ENCODE results near the gene CHST8.
A peak's percentile ranks its signal among the peaks of the same experiment; 100 is the strongest.

Gene CHST8

DNA sequence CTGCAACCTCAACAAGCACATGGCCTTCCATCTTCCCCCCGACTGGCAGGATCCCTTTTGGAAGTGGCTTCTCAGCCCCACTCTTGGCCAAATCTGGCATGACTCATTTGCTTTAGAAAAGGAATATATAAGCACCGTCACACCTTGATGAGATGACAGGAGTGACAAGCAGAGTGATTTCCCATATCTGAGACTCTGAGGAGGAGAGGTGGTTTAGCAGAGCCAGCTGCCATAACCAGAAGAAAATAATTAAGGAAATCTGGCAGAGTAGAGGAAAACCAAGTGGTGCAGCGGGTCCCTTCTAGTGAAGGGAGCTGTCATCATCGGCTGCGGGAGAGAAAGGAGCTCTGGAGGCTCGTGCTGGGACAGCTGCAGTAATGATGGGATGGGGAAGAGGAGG lies 147.5 kb downstream of the CHST8 start:
- H3K27me3 Mint-ChIP-seq: peaks cover 23 to 66% of the 10 kb centered on the region in 2 donors
- H3K27ac Mint-ChIP-seq: no peak overlapping the region
- no peak for DNase-seq

DNA sequence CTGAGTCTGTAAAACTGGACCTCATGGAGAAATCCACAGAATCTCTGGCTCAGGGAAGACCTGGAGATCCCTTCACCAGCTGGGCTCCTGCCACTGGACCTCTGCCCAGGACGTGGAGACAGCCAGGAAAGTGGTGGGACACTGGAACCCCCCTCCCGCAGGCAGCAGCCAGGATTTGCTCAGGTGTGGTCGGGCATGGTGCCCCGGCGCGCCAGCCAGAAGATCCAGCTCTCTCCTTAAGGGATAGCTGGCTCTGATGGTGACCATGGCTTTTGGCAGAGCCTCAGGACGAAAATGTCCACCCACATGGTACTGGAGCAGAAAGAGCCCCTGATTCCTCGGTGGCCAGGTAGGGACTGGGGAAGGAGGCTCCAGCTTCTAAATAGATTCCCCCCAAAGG lies 148.4 kb downstream of the CHST8 start:
- ATAC-seq (replicated peaks) (no peak), DNase-seq (no peak)
- Mint-ChIP-seq H3K9me3 (no peaks in the 10 kb centered on the region), H3K4me3 (no peak overlapping the region), H3K27me3 (peaks cover 23 to 60% of the 10 kb centered on the region in 2 donors), H3K36me3 (ENCODE audit: insufficient read depth) (no peaks in the 10 kb centered on the region), H3K27ac (no peak overlapping the region), H3K4me1 (ENCODE audit: low read depth in 2 of 2) (no peaks in the 10 kb centered on the region)

More for the DNA sequence above, 147.5 kb downstream of the CHST8 start:
- Mint-ChIP-seq H3K4me1 (ENCODE audit: low read depth in 2 of 2) (no peaks in the 10 kb centered on the region), H3K4me3 (no peak overlapping the region), H3K36me3 (ENCODE audit: insufficient read depth) (no peaks in the 10 kb centered on the region), H3K9me3 (no peaks in the 10 kb centered on the region)
- no peak for ATAC-seq (replicated peaks)

- ATAC-seq (replicated peaks) (peak; percentile 58), DNase-seq (peak; percentile 56 to 61 (median 60))
- peaks cover 25 to 60% of the 10 kb centered on the region in 2 donors for H3K27me3 Mint-ChIP-seq
- no peak overlapping the region for H3K27ac Mint-ChIP-seq
- H3K9me3 Mint-ChIP-seq: no peaks in the 10 kb centered on the region
- no peaks in the 10 kb centered on the region for H3K4me1 Mint-ChIP-seq (ENCODE audit: low read depth in 2 of 2)
- H3K36me3 Mint-ChIP-seq (ENCODE audit: insufficient read depth): no peaks in the 10 kb centered on the region
- H3K4me3 Mint-ChIP-seq: no peak overlapping the region
Measured at GRCh38 chr19:33771384-33772101, 149.8 kb downstream of the CHST8 start.

- Mint-ChIP-seq H3K9me3 (no peaks in the 10 kb centered on the region), H3K27ac (no peak overlapping the region), H3K36me3 (ENCODE audit: insufficient read depth) (no peaks in the 10 kb centered on the region), H3K4me3 (no peak overlapping the region), H3K27me3 (peaks cover 19 to 53% of the 10 kb centered on the region in 2 donors), H3K4me1 (ENCODE audit: low read depth in 2 of 2) (no peaks in the 10 kb centered on the region)
- ATAC-seq (replicated peaks): no peak
- no peak for DNase-seq
Measured at GRCh38 chr19:33772102-33772857, 150.5 kb downstream of the CHST8 start.

GRCh38 chr19:33772858-33773180 lies 151.1 kb downstream of the CHST8 start:
- Mint-ChIP-seq H3K4me1 (ENCODE audit: low read depth in 2 of 2) (no peaks in the 10 kb centered on the region), H3K9me3 (no peaks in the 10 kb centered on the region), H3K27me3 (peaks cover 19 to 47% of the 10 kb centered on the region in 2 donors), H3K36me3 (ENCODE audit: insufficient read depth) (no peaks in the 10 kb centered on the region), H3K27ac (no peak overlapping the region), H3K4me3 (no peak overlapping the region)
- ATAC-seq (replicated peaks): no peak
- no peak for DNase-seq

DNA sequence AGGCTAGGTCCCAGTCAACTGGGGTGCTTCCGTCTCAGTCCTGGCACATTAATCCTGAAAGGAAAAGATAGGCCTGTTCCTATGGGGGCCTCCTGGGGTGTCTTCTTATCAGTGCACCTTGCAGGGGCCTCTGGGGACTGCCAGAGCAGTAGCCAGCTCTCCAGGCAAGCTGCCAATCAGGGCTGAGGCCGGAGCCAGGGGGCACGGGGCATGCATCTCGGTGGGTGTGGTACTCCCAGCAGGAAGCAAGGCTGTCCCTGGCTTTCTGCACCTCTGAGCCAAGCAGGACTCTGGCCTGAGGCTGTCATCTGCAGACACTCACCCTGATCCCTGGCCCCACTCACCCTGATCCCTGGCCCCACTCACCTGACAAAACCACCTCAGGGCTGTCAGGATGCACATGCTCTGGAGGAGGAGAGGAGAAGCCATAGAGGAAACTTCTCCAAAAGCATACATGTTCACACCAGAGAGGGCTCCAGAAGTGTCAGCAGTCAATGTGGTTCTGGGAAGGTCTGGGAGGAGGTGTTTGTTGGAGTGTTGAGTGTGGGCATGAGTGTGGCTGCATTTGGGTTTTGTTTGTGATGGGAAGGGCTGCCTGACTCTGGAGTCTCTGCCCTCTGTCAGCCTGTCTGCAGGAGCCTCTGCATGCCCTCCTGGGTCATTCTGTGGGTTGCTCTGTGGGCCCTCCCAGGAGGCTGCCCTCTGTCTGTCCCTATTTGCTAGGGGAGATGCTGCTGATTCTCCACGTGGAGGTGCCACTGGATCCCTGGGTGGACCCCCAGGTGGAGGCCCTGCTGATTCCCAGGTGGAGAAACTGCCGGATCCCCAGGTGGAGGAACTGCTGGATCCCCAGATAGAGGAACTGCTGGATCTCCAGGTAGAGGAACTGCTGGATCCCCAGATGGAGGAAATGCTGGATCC lies 152.2 kb downstream of the CHST8 start:
- H3K36me3 Mint-ChIP-seq (ENCODE audit: insufficient read depth): no peaks in the 10 kb centered on the region
- peaks cover 26 to 49% of the 10 kb centered on the region in 2 donors for H3K27me3 Mint-ChIP-seq
- H3K27ac Mint-ChIP-seq: no peak overlapping the region
- DNase-seq: no peak
- no peak overlapping the region for H3K4me3 Mint-ChIP-seq
- no peaks in the 10 kb centered on the region for H3K9me3 Mint-ChIP-seq
- peaks cover 3 to 7% of the 10 kb centered on the region in 2 donors for H3K4me1 Mint-ChIP-seq (ENCODE audit: low read depth in 2 of 2)
- ATAC-seq (replicated peaks): no peak

DNA sequence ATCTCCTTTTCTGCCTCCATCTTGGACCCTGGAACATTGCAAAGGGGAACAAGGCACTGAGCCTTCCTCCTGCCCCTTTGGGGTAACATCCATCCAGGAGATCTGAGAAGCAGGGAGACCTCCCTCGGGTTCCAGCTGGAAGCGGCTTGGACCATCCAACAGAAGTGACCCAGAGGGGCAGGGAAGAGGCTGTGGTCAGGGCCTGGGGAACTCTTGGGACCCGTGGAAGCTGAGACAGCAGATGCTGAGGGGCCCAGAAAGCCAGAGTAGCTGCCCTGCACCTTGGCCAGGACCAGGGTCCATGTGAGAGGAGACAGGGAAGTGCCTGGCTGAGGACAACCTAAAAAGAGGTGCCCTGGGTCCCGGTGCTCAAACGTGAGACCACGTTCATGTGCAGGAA lies 153.0 kb downstream of the CHST8 start:
- no peaks in the 10 kb centered on the region for H3K36me3 Mint-ChIP-seq (ENCODE audit: insufficient read depth)
- ATAC-seq (replicated peaks) (no peak), DNase-seq (no peak)
- no peaks in the 10 kb centered on the region for H3K9me3 Mint-ChIP-seq
- no peak overlapping the region for H3K4me3 Mint-ChIP-seq
- peaks cover 3 to 11% of the 10 kb centered on the region in 2 donors for H3K4me1 Mint-ChIP-seq (ENCODE audit: low read depth in 2 of 2)
- no peak overlapping the region for H3K27ac Mint-ChIP-seq
- H3K27me3 Mint-ChIP-seq: peaks cover 26 to 49% of the 10 kb centered on the region in 2 donors

- DNase-seq: no peak
- Mint-ChIP-seq H3K4me1 (ENCODE audit: low read depth in 2 of 2) (peaks cover 9 to 11% of the 10 kb centered on the region in 2 donors), H3K27me3 (peaks cover 35 to 49% of the 10 kb centered on the region in 2 donors), H3K4me3 (no peak overlapping the region), H3K9me3 (no peaks in the 10 kb centered on the region), H3K36me3 (ENCODE audit: insufficient read depth) (no peaks in the 10 kb centered on the region), H3K27ac (no peak overlapping the region)
- ATAC-seq (replicated peaks): no peak
Measured at GRCh38 chr19:33775731-33776487, 154.2 kb downstream of the CHST8 start.

- DNase-seq: no peak
- Mint-ChIP-seq H3K9me3 (no peaks in the 10 kb centered on the region), H3K27ac (no peak overlapping the region), H3K4me3 (no peak overlapping the region), H3K36me3 (ENCODE audit: insufficient read depth) (no peaks in the 10 kb centered on the region), H3K27me3 (peaks cover 36 to 54% of the 10 kb centered on the region in 2 donors), H3K4me1 (ENCODE audit: low read depth in 2 of 2) (peaks cover 10 to 11% of the 10 kb centered on the region in 2 donors)
- no peak for ATAC-seq (replicated peaks)
Measured at GRCh38 chr19:33777351-33777750, 155.6 kb downstream of the CHST8 start.

DNA sequence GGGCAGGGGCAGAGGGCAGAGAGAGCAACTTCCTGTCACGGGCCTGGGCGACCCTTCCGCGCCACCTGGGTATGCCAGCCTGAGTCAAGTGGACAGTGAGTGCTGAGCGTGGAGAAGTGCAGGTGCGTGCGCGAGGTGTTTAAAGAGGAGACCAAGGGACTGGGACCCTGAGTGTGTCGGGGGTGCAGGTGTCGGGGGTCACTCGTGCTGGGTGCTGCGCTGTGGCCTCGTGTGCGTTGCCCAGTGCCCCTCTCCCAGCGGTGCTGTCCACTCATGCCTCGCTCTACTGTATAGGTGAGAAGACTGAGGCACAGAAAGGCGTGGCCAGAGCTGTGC lies 156.0 kb downstream of the CHST8 start:
- Mint-ChIP-seq H3K27ac (no peak overlapping the region), H3K4me1 (ENCODE audit: low read depth in 2 of 2) (peaks cover 11% of the 10 kb centered on the region in 2 donors), H3K27me3 (peaks cover 40 to 58% of the 10 kb centered on the region in 2 donors), H3K36me3 (ENCODE audit: insufficient read depth) (no peaks in the 10 kb centered on the region), H3K4me3 (no peak overlapping the region), H3K9me3 (no peaks in the 10 kb centered on the region)
- ATAC-seq (replicated peaks) (no peak), DNase-seq (no peak)

DNA sequence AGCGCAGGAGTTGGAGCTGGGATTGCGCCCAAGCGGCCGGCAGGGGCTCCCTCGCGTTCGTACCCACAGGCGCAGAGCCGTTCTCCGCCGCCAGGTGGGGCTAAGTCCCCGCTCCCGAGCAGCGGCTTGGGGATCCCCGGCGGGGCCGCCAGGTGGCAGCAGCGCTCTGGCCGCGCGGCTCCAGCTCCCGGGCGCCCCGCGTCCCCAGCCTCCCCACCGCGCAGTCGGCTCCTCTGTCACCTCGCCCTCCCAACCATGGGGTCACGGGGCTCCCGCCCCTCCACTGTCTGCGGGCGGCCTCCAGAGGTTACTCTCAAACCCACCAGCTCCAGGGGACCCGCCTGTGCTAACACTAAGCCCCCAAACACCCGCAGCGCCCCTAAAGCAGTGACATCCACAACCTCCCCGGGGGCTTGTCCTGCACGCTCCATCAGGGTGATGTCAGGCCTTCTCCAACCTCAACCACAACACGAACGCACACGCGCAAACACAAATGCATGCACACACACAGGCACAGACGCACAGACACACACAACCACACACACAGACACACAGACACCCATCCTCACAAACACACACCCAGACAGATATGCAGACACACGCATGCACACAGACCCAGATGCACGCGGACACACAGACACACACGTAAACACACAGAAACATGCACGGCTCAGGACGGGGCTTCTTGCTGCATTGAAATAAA lies 156.5 kb downstream of the CHST8 start:
- ATAC-seq (replicated peaks): peak; percentile 97
- Mint-ChIP-seq H3K9me3 (no peaks in the 10 kb centered on the region), H3K4me3 (no peak overlapping the region), H3K4me1 (ENCODE audit: low read depth in 2 of 2) (peaks cover 11% of the 10 kb centered on the region in 2 donors), H3K36me3 (ENCODE audit: insufficient read depth) (no peaks in the 10 kb centered on the region), H3K27ac (no peak overlapping the region), H3K27me3 (peaks cover 40 to 59% of the 10 kb centered on the region in 2 donors)
- DNase-seq: peak; percentile 82 to 85 (median 84)

GRCh38 chr19:33779849-33780248 lies 158.1 kb downstream of the CHST8 start:
- Mint-ChIP-seq H3K27me3 (peaks cover 40 to 59% of the 10 kb centered on the region in 2 donors), H3K4me1 (ENCODE audit: low read depth in 2 of 2) (peaks cover 11 to 15% of the 10 kb centered on the region in 2 donors), H3K36me3 (ENCODE audit: insufficient read depth) (no peaks in the 10 kb centered on the region), H3K27ac (no peak overlapping the region), H3K4me3 (no peak overlapping the region), H3K9me3 (no peaks in the 10 kb centered on the region)
- no peak for ATAC-seq (replicated peaks)
- no peak for DNase-seq
